Coronary artery (tissue), 2 donors: ENCODE results near the gene RNF38.
"Not testable (repeated sequence)": the region's sequence is repeated elsewhere in the genome, so short reads cannot be mapped to it uniquely, and the experiment has no call there.

Experiments used
- DNase-seq: peaks from one replicate; pipeline ENCODE4 v3.0.0-alpha.2; 2017; ENCODE audit warnings: low spot score
- H3K27ac ChIP-seq, 2 donors: fragments of 200-600 bp; sonication (generic); one replicate each; pipeline ENCODE4 v1.5.1; 2016 to 2019
- H3K4me3 ChIP-seq: fragments of 200-600 bp; sonication (generic); 2 replicates; pipeline ENCODE4 v1.5.1; 2016; ENCODE audit warnings: mild to moderate bottlenecking, moderate library complexity
- TF ChIP-seq, protein P1 (sequence below): fragments of 200-600 bp; sonication (generic); IDR thresholded peaks from one replicate; pipeline ENCODE4 v1.5.1; 2019; ENCODE audit warnings: antibody characterized with exemption

The RNF38 gene

DNA sequence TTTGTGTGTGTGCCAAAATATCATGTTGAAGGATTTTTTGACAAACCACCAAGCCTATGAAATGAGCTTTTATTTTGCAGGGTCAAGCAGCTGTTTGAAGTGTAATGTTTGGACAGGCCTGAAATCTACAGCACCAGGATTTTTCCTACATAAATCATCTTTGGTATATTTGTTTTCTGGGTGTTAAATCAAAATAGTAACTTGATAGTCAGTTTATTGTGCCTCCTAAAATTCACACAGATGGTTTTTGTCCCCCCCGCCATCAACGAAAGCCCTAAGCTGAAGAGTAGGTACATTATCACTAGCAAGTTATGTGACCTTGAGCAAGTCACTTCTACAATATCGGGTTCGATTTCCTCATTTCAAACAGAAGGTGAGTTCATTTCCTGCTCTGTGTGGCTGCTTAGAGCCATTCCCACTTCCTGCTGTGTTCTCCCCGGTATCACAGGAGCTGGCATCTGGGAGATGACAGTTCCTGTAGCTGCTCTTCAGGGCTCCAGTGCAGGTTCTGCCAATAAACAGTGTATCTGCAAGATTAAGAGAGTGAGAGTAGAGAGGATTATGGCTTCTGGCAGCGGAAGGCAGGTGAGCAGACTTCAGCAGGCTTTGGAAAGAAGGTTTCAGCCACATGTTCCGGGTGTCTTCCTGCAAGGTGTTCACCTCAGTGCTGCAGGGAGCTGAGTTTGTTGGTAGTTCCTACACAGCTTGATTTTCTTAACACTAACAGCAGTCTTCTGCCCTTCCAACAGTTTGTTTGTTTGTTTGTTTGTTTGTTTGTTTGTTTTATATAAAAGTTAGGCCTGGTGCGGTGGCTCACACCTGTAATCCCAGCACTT lies 93.4 kb downstream of the RNF38 start:
- Histone ChIP-seq H3K27ac (no peak overlapping the region), H3K4me3 (no peak overlapping the region)
- DNase-seq: no peak
- TF ChIP-seq, protein P1, sequence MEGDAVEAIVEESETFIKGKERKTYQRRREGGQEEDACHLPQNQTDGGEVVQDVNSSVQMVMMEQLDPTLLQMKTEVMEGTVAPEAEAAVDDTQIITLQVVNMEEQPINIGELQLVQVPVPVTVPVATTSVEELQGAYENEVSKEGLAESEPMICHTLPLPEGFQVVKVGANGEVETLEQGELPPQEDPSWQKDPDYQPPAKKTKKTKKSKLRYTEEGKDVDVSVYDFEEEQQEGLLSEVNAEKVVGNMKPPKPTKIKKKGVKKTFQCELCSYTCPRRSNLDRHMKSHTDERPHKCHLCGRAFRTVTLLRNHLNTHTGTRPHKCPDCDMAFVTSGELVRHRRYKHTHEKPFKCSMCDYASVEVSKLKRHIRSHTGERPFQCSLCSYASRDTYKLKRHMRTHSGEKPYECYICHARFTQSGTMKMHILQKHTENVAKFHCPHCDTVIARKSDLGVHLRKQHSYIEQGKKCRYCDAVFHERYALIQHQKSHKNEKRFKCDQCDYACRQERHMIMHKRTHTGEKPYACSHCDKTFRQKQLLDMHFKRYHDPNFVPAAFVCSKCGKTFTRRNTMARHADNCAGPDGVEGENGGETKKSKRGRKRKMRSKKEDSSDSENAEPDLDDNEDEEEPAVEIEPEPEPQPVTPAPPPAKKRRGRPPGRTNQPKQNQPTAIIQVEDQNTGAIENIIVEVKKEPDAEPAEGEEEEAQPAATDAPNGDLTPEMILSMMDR: no peak

- not testable (repeated sequence) for DNase-seq, H3K4me3 ChIP-seq, H3K27ac ChIP-seq
Observed at GRCh38 chr9:36304366-36304765, 95.7 kb downstream of the RNF38 start.

GRCh38 chr9:36301227-36301626 lies 98.8 kb downstream of the RNF38 start:
- TF ChIP-seq, protein P1: no peak
- Histone ChIP-seq H3K4me3 (no peak overlapping the region), H3K27ac (no peak overlapping the region)
- no peak for DNase-seq

DNA sequence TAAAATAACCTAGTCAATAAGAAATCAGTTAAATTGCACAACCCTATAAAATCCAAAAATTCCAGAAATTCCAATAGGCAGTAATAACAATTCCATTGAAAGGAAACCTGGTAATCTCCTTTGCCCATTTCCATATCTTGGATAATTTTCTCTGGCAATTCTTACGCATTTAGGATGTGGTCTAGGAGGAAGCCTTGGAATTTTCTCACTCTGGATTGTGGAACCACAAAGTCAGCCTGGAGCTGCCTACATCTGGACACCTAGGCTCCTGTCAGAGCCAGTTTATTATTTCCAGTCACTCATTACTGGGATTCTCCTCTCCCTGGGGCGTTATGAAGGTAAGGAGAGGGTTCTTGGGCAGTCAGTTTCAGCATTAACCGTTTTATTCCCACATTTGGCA lies 101.5 kb downstream of the RNF38 start:
- DNase-seq: no peak
- Histone ChIP-seq H3K27ac (no peak overlapping the region), H3K4me3 (no peak overlapping the region)
- TF ChIP-seq, protein P1: no peak

DNA sequence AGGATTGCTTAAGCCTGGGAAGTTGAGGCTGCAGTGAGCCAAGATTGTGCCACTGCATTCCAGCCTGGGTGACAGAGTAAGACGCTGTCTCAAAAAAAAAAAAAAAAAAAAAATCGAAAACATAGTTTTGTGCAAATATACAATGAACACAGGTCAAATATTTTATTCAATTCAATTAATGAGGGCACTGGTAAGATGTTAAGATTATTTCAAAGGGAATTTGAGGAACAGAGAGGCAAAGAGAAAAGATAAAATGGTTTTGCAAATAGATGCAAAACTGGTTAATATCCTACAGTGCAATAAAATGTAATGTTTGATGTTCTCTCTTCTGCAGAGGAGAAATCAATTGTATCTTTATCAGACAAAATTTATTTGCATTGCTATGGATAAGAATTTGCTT lies 102.3 kb downstream of the RNF38 start:
- TF ChIP-seq, protein P1: no peak
- Histone ChIP-seq H3K4me3 (no peak overlapping the region), H3K27ac (no peak overlapping the region)
- no peak for DNase-seq

- H3K27ac ChIP-seq, DNase-seq, H3K4me3 ChIP-seq: not testable (repeated sequence)
Observed at GRCh38 chr9:36294996-36295395, 105.1 kb downstream of the RNF38 start.

DNA sequence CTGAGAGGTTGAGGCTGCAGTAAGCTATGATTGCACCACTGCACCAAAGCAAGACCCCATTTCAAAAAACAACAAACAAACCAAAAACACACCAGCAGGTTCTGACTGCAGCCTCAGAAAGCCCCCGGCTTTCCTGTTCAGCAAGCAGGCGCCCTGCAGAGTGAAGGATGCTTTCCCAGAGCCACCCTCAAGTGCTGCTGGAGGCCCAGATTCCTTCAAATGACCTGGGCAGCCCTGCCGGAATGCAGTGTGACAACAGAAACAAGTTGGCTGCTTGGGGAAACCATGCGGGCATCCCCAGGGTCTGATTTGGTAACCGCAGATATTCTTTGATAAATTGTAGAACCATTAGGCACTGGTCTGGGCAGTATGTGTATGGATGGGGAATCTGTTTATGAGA lies 106.2 kb downstream of the RNF38 start:
- no peak overlapping the region for H3K27ac ChIP-seq
- no peak overlapping the region for H3K4me3 ChIP-seq
- TF ChIP-seq, protein P1: no peak
- DNase-seq: no peak

GRCh38 chr9:36293171-36293570 lies 106.9 kb downstream of the RNF38 start:
- Histone ChIP-seq H3K27ac (no peak overlapping the region), H3K4me3 (no peak overlapping the region)
- DNase-seq: no peak
- TF ChIP-seq, protein P1: no peak
